Measurements from ENCODE around the gene LMNTD2.

LMNTD2 gene

GRCh38 chr11:605286-606129 lies 45.0 kb upstream of the LMNTD2 start:
- TF ChIP-seq, protein P1, sequence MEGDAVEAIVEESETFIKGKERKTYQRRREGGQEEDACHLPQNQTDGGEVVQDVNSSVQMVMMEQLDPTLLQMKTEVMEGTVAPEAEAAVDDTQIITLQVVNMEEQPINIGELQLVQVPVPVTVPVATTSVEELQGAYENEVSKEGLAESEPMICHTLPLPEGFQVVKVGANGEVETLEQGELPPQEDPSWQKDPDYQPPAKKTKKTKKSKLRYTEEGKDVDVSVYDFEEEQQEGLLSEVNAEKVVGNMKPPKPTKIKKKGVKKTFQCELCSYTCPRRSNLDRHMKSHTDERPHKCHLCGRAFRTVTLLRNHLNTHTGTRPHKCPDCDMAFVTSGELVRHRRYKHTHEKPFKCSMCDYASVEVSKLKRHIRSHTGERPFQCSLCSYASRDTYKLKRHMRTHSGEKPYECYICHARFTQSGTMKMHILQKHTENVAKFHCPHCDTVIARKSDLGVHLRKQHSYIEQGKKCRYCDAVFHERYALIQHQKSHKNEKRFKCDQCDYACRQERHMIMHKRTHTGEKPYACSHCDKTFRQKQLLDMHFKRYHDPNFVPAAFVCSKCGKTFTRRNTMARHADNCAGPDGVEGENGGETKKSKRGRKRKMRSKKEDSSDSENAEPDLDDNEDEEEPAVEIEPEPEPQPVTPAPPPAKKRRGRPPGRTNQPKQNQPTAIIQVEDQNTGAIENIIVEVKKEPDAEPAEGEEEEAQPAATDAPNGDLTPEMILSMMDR (IDR thresholded peaks at IDR 0.05; ENCODE audit: low read depth, low read length): no peak
- DNase-seq (ENCODE audit: low read depth in 2 of 2): no peak
- H3K4me3 ChIP-seq (replicated peaks in 1 of 2; ENCODE audit: low read depth in 2 of 2, low read length in 2 of 2): no peak overlapping the region

GRCh38 chr11:603154-603553 lies 42.6 kb upstream of the LMNTD2 start:
- DNase-seq (ENCODE audit: low read depth in 2 of 2): no peak
- TF ChIP-seq, protein P1 (IDR thresholded peaks at IDR 0.05; ENCODE audit: low read depth, low read length): no peak
- no peak overlapping the region for H3K4me3 ChIP-seq (replicated peaks in 1 of 2; ENCODE audit: low read depth in 2 of 2, low read length in 2 of 2)

DNA sequence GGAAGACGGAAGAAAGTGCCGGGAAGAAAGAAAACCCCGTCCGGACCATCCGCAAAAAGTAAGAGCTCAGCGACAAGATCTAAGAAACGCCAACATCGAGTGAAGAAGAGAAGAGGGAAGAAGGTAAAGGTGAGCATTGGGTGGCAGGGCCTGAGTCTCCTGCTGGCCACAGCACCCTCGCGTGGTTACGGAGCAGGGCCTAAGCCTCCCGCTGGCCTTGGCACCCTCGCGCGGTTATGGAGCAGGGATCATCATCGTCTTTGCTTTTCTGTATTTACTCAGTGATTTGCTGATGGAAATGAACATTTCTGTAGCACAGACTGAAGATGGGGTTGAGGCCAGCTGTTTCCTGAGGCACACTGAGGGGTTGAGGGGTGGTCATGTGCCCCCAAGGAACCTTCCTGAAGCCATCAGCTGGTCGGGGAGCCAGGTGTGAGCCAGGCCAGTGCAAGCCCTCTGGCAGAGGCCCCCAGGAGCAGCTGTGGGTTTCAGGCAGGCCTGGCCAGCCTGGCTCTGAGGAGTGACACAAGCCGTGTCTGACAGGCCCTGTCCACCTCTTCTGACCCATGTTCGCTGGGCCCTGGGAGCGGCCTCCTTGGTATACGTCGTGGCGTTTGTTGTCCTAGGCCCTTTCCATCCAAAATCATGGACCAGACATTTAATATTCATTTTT lies 41.2 kb upstream of the LMNTD2 start:
- no peak overlapping the region for H3K4me3 ChIP-seq (replicated peaks in 1 of 2; ENCODE audit: low read depth in 2 of 2, low read length in 2 of 2)
- DNase-seq (ENCODE audit: low read depth in 2 of 2): no peak

DNA sequence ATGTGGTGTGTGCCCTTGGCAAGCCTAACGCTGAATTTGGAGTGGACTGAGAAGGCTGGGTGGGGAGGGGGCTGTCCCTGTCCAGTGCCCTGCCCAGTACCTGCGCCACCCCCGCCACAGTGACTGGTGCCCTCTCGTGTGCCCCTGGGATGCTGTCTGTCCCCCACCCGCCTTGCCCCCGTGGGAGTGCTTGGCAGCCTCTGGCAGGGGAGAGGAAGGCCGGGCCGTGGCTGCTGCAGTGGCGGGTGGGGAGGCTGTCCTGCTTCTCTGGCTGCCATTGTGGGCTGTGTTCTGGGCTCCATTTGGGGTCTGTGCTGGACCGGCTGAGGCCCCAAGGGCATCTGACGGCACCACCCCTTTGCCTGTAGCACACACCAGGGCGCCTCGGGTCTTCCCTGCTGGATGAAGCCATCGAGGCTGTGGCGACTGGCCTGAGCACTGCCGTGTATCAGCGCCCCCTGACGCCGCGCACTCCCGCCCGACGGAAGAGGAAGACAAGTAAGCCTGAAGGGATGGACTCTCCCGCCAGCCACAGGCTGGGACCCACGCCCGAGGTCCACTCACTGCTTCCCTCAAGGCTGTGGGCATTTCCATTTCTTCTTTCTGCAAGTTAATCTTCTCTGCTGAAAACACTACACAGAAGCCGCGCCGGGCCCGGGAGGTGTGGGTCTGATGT lies 37.6 kb upstream of the LMNTD2 start:
- TF ChIP-seq, protein P1 (IDR thresholded peaks at IDR 0.05; ENCODE audit: low read depth, low read length): no peak
- H3K4me3 ChIP-seq (replicated peaks in 1 of 2; ENCODE audit: low read depth in 2 of 2, low read length in 2 of 2): no peak overlapping the region
- DNase-seq (ENCODE audit: low read depth in 2 of 2): no peak

More for the DNA sequence above, 41.2 kb upstream of the LMNTD2 start:
- TF ChIP-seq, protein P1 (IDR thresholded peaks at IDR 0.05; ENCODE audit: low read depth, low read length): no peak

- no peak overlapping the region for H3K4me3 ChIP-seq (replicated peaks in 1 of 2; ENCODE audit: low read depth in 2 of 2, low read length in 2 of 2)
- DNase-seq (ENCODE audit: low read depth in 2 of 2): no peak
- TF ChIP-seq, protein P1 (IDR thresholded peaks at IDR 0.05; ENCODE audit: low read depth, low read length): peak; percentile 5
Measured at GRCh38 chr11:597166-597725, 36.7 kb upstream of the LMNTD2 start.

- H3K4me3 ChIP-seq (replicated peaks in 1 of 2; ENCODE audit: low read depth in 2 of 2, low read length in 2 of 2): no peak overlapping the region
- TF ChIP-seq, protein P1 (IDR thresholded peaks at IDR 0.05; ENCODE audit: low read depth, low read length): no peak
- DNase-seq (ENCODE audit: low read depth in 2 of 2): no peak
Measured at GRCh38 chr11:596374-596773, 35.8 kb upstream of the LMNTD2 start.

Measured in cardiac fibroblast (primary cell).